H1 (cell line): ENCODE results near the gene RNF31. TPM values are rescaled to one million over a fixed set of nuclear protein-coding genes. Genes with fewer than 3 reads are reported as not detected.

Experiments
- BACH1 ChIP-seq: IDR thresholded peaks from 2 replicates; pipeline ENCODE4 v1.6.1; 2012; ENCODE audit warnings: low read length, improper control_type of control experiment
- JUN ChIP-seq: IDR thresholded peaks from 2 replicates; pipeline ENCODE4 v1.6.1; 2011; ENCODE audit warnings: low read depth, mild to moderate bottlenecking, improper control_type of control experiment, low read length
- RNF2 ChIP-seq: fragments of 200-900, 300-1000 bp; sonication (generic); IDR thresholded peaks from 2 replicates; pipeline ENCODE4 v1.7.1; 2016; ENCODE audit warnings: borderline replicate concordance, low read depth, mild to moderate bottlenecking, antibody characterized with exemption, low read length; ENCODE audit not compliant: poor library complexity, severe bottlenecking; ENCODE audit errors: missing control alignments
- SIN3A ChIP-seq, 2 experiments: IDR thresholded peaks in 1 of 2; conservative IDR thresholded peaks in 1 of 2; 2 replicates each; pipeline ENCODE4 v1.6.1; 2011 to 2012; ENCODE audit warnings: low read length in 2 of 2, improper control_type of control experiment in 1 of 2, low read depth in 1 of 2, mild to moderate bottlenecking in 1 of 2
- TAF1 ChIP-seq: IDR thresholded peaks from 2 replicates; pipeline ENCODE4 v1.6.1; 2011; ENCODE audit warnings: mild to moderate bottlenecking, low read depth, low read length
- polyA plus RNA-seq, 7 experiments: library from polyadenylated mRNA; depleted of rRNA in 3 of 7; stranded (reverse) in 5 of 7; unstranded in 2 of 7; fragments of >200 nt in 5 of 7; fragments of 200-250 nt in 2 of 7; gene quantifications; 1 replicate in 5 of 7; 2 replicates in 1 of 7; 4 replicates in 1 of 7; pipeline versions ENCODE4 v1.2.1 to v1.2.3, GENCODE V29; 2011 to 2013; ENCODE audit warnings: missing spikeins in 2 of 7, mixed read lengths in 2 of 7
- total RNA-seq: library from RNA; stranded (reverse); fragmentation: NEBNext Ultra II Directional; extraction: Animal tissue kit (Norgen Biotek cat#: 25700); gene quantifications from 2 replicates; pipeline ENCODE4 v1.2.1, GENCODE V29; 2021

Gene RNF31
- total and polyA plus RNA-seq, 2 of the 8 experiments (the other 6 are each of a cell fraction or from before 2014, with no cell fraction given): 17.5 to 72.0 TPM

GRCh38 chr14:24165785-24166184 lies 18.5 kb downstream of the RNF31 start (continued):
- TF ChIP-seq JUN (no peak), SIN3A (conservative IDR thresholded peaks at IDR 0.05 in 1 of 2, IDR thresholded peaks at IDR 0.05 in 1 of 2; ENCODE audit: low read depth in 1 of 2, low read length in 2 of 2) (no peak), RNF2 (no peak), BACH1 (no peak), TAF1 (no peak)
